ENCODE measurements around the gene STX11. TPM values are rescaled to one million over a fixed set of nuclear protein-coding genes. Genes with fewer than 3 reads are reported as not detected.
A peak's percentile ranks its signal among the peaks of the same experiment; 100 is the strongest.

Gene STX11
- polyA plus RNA-seq, 1 experiment: 0.16 TPM

DNA sequence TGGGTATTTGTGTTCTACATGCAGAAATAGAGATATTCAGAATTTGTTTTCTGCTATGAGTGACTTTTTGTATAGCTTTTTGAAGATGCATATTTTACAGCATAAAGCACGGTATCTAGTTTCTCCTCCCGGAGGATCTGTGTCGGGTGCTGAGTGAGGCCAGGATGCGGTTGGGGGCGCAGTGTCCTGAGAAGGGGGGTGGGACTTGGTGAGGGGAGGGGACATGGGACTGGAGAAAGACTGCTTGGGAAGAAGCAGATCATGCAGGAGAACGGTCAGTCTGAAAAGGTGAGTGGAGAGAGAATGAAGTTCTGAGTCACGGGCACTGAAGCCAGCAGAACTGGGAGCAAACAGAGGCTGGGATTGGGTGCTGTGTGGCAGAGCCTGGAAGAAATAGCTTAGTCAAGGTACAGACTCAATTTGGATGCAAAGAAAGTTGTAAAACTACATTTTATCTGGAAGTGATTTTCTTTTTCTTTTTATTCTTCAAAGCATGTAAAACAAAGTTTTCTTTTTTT, 44.0 kb downstream of the STX11 start:
- Histone ChIP-seq H3K4me3 (ENCODE audit: low read depth, low read length) (no peak overlapping the region), H3K9me3 (ENCODE audit: control insufficient read depth, insufficient read depth, low read length) (no peaks in the 10 kb centered on the region), H3K27me3 (ENCODE audit: control insufficient read depth, insufficient read depth, low read length) (no peaks in the 10 kb centered on the region), H3K27ac (ENCODE audit: low read depth, low read length) (no peak overlapping the region)
- TF ChIP-seq, protein P1, sequence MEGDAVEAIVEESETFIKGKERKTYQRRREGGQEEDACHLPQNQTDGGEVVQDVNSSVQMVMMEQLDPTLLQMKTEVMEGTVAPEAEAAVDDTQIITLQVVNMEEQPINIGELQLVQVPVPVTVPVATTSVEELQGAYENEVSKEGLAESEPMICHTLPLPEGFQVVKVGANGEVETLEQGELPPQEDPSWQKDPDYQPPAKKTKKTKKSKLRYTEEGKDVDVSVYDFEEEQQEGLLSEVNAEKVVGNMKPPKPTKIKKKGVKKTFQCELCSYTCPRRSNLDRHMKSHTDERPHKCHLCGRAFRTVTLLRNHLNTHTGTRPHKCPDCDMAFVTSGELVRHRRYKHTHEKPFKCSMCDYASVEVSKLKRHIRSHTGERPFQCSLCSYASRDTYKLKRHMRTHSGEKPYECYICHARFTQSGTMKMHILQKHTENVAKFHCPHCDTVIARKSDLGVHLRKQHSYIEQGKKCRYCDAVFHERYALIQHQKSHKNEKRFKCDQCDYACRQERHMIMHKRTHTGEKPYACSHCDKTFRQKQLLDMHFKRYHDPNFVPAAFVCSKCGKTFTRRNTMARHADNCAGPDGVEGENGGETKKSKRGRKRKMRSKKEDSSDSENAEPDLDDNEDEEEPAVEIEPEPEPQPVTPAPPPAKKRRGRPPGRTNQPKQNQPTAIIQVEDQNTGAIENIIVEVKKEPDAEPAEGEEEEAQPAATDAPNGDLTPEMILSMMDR (IDR thresholded peaks at IDR 0.05; ENCODE audit: low read depth, low read length): no peak
- POLR2A ChIA-PET: no interaction called here
- DNase-seq (ENCODE audit: low read depth, low spot score): no peak
- CTCF ChIA-PET: interaction anchor here (1.1 to 1.3 kb wide), 2 partner anchors 25 to 89 kb away, joined by 3 to 5 read pairs; no protein-coding TSS in a partner anchor

DNA sequence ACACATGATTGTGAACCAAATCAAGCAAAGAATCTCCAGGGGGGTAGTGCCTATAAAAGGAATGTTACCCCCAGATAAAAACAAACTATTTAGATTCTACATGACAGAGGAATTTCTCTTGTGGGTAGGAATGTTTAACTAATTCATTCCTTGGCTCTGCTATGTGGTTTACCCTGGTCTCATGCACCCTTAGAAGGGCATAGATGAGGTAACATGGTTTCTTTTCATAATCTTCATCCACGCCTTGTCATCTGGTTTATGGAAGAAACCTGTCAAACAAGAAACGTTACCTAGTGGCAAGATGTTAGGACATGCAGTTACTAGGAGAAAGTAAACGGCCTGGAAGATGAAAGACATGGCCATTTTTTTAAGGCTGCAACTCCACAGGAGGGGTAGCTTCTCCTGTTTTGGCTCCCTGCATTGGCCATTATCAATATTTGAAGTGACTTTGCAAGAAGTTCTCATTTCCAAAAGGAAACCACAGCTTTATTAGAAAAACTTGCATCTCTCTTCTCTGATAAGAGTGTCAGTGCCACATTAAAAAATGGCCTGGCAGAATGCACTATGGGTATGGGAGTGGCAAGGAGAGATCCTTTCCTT, 45.5 kb downstream of the STX11 start:
- ChIA-PET POLR2A (no interaction called here), CTCF (no interaction called here)
- Histone ChIP-seq H3K4me3 (ENCODE audit: low read depth, low read length) (no peak overlapping the region), H3K27ac (ENCODE audit: low read depth, low read length) (no peak overlapping the region), H3K9me3 (ENCODE audit: control insufficient read depth, insufficient read depth, low read length) (peaks cover 2% of the 10 kb centered on the region; the same call in 1 of the 2 replicates), H3K27me3 (ENCODE audit: control insufficient read depth, insufficient read depth, low read length) (no peaks in the 10 kb centered on the region)
- peak; percentile 41 for DNase-seq (ENCODE audit: low read depth, low spot score)
- TF ChIP-seq, protein P1 (IDR thresholded peaks at IDR 0.05; ENCODE audit: low read depth, low read length): no peak

DNA sequence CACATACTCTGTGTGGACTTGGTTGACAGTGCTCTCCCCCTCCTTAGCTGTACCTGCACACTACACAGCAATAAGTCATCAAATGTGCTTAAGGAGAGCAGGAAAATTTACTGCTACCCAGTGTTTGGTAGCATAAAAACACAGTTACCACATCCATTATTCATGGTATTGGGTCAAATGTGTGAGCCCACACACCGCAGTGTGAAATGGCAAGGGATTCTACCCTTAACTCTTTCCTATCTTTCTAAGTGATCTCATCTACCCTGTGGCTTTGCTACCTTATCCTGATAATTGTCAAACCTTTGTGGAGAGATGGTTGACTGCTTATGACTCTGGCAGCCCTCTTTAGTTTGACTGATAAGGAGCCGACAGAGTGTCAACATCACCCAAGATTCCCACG, 47.6 kb downstream of the STX11 start:
- DNase-seq (ENCODE audit: low read depth, low spot score): no peak
- TF ChIP-seq, protein P1 (IDR thresholded peaks at IDR 0.05; ENCODE audit: low read depth, low read length): no peak
- ChIA-PET POLR2A (no interaction called here), CTCF (interaction anchor here (0.6 kb wide), 1 partner anchor 10 kb away, joined by 3 read pairs; no protein-coding TSS in a partner anchor)
- Histone ChIP-seq H3K27me3 (ENCODE audit: control insufficient read depth, insufficient read depth, low read length) (peaks cover 5% of the 10 kb centered on the region), H3K4me3 (ENCODE audit: low read depth, low read length) (no peak overlapping the region), H3K9me3 (ENCODE audit: control insufficient read depth, insufficient read depth, low read length) (peaks cover 14% of the 10 kb centered on the region), H3K27ac (ENCODE audit: low read depth, low read length) (no peak overlapping the region)

DNA sequence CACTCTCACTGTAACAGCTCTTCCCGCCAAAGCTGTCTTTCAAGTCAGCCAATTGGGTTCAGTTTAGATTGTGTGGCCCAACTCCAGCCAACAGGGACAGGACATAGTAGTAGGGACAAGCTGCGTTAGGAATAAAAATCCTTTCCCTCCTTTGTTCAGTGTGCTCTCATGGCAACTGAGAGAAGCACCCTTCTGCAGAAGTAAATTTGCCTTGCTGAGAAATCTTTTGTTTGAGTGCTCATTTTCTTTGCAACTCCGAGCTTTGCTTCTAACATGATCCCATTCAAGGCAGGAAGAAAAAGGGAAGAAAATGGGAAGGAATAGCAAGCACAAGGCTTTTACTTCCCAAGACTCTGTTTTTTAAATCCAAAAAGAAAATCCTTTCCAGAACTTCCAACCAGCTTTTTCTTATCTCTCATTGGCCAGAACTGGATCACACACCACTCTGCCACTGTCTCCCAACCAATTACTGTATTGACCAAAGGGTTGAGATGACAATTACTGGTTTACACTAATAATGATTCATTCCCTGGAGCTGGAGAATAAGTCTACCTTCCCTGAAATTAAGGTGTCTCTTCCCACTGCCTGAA, 52.7 kb downstream of the STX11 start:
- no peak overlapping the region for H3K27ac ChIP-seq (ENCODE audit: low read depth, low read length)
- H3K9me3 ChIP-seq (ENCODE audit: control insufficient read depth, insufficient read depth, low read length): peaks cover 15% of the 10 kb centered on the region
- no peak overlapping the region for H3K4me3 ChIP-seq (ENCODE audit: low read depth, low read length)
- CTCF ChIA-PET: interaction anchor here (0.6 kb wide), 1 partner anchor 432 kb away, joined by 3 read pairs; no protein-coding TSS in a partner anchor
- peaks cover 23% of the 10 kb centered on the region for H3K27me3 ChIP-seq (ENCODE audit: control insufficient read depth, insufficient read depth, low read length)
- POLR2A ChIA-PET: no interaction called here
- TF ChIP-seq, protein P1 (IDR thresholded peaks at IDR 0.05; ENCODE audit: low read depth, low read length): no peak
- no peak for DNase-seq (ENCODE audit: low read depth, low spot score)

DNA sequence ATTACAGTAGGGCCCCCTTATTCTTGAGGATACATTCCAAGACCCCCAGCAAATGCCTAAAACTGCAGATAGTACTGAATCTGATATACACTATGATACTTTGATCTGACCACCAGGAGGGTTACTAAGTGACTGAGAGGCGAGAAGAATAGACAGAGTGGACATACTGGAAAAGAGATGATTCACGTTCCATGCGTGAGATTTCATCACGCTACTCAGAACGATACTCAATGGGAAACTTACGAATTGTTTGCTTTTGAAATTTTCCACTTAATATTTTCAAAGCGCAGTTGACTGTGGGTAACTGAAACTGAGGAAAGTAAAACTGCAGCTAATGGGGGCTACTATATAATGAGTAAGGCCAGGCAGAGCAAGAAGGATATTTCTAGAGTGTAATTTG, 60.8 kb downstream of the STX11 start:
- Histone ChIP-seq H3K27me3 (ENCODE audit: control insufficient read depth, insufficient read depth, low read length) (peaks cover 26% of the 10 kb centered on the region), H3K9me3 (ENCODE audit: control insufficient read depth, insufficient read depth, low read length) (no peaks in the 10 kb centered on the region; the same call in 1 of the 2 replicates), H3K27ac (ENCODE audit: low read depth, low read length) (no peak overlapping the region), H3K4me3 (ENCODE audit: low read depth, low read length) (no peak overlapping the region)
- peak; percentile 20 for DNase-seq (ENCODE audit: low read depth, low spot score)
- TF ChIP-seq, protein P1 (IDR thresholded peaks at IDR 0.05; ENCODE audit: low read depth, low read length): peak; percentile 22; the same call in 1 of the 2 replicates
- POLR2A ChIA-PET: no interaction called here
- CTCF ChIA-PET: interaction anchor here (0.6 to 1.7 kb wide), 2 partner anchors 106 to 271 kb away, joined by 3 to 4 read pairs; no protein-coding TSS in a partner anchor
